A549 (cell line): ENCODE measurements around the gene GGA1. TPM values are rescaled to one million over a fixed set of nuclear protein-coding genes. Genes with fewer than 3 reads are reported as not detected.

ENCODE experiments used
- ATAC-seq, 2 experiments: fragments of 200-7000 bp in 1 of 2; fragments of >200 bp in 1 of 2; cut with Nextera tagmentation in 1 of 2; cut with Tn5 transposase in 1 of 2; 3 replicates each; pipeline versions ENCODE4 v1.8.0 to v1.9.1; 2018 to 2020; ENCODE audit warnings: mild to moderate bottlenecking in 1 of 2, moderate library complexity in 1 of 2
- CTCF ChIA-PET: fragments of 300-600 bp; sonication (Branson Sonifier 250); formaldehyde crosslinking; extraction: SDS; loops from one replicate; lab custom pipeline; 2021; ENCODE audit warnings: antibody characterized with exemption, inconsistent platforms; lab: Yijun Ruan, JAX
- POLR2A ChIA-PET: fragments of 350-600 bp; formaldehyde crosslinking; extraction: SDS; loops from one replicate; lab custom pipeline; 2021; ENCODE audit warnings: antibody characterized with exemption, inconsistent platforms; lab: Yijun Ruan, JAX
- DNase-seq, 2 experiments: peaks; one replicate each; pipeline versions ENCODE4 v3.0.0 to v3.0.0-alpha.2; 2011 to 2016; ENCODE audit warnings: low read depth in 1 of 2, low spot score in 1 of 2
- FAIRE-seq: peaks from 2 replicates; lab custom pipeline; 2011; peaks lifted over from hg19 to GRCh38; lab: Jason Lieb, UNC
- H3K27ac ChIP-seq, 2 experiments: fragments of >200 bp; sonication (Bioruptor Twin); formaldehyde crosslinking; 3 replicates each; pipeline ENCODE4 v1.5.1; 2016 to 2017
- H3K4me1 ChIP-seq: fragments of >200 bp; sonication (Bioruptor Twin); formaldehyde crosslinking; 3 replicates; pipeline ENCODE4 v1.6.1; 2016
- H3K4me2 ChIP-seq: fragments of >200 bp; sonication (Bioruptor Twin); formaldehyde crosslinking; 3 replicates; pipeline ENCODE4 v1.6.1; 2016
- H3K4me3 ChIP-seq: fragments of >200 bp; sonication (Bioruptor Twin); formaldehyde crosslinking; 3 replicates; pipeline ENCODE4 v1.5.1; 2016
- H3K9me3 ChIP-seq: fragments of >200 bp; sonication (Bioruptor Twin); formaldehyde crosslinking; 3 replicates; pipeline ENCODE4 v1.6.1; 2016
- BHLHE40 ChIP-seq: IDR thresholded peaks from 2 replicates; pipeline ENCODE4 v1.6.1; 2012; ENCODE audit warnings: low read depth, low read length, inconsistent platforms
- CBX2 ChIP-seq: fragments of 200-600 bp; sonication (generic); IDR thresholded peaks from 2 replicates; pipeline ENCODE4 v1.6.1; 2016; ENCODE audit warnings: low read depth, mild to moderate bottlenecking, borderline replicate concordance
- EHF ChIP-seq: fragments of 250-450 bp; sonication (Bioruptor Pico); IDR thresholded peaks from 2 replicates; pipeline ENCODE4 v1.5.0; 2020; ENCODE audit warnings: mild to moderate bottlenecking
- EP300 ChIP-seq, 2 experiments: fragments of >200 bp; sonication (Bioruptor Twin); formaldehyde crosslinking; IDR thresholded peaks; 2 replicates in 1 of 2; 3 replicates in 1 of 2; pipeline ENCODE4 v1.6.1; 2016 to 2017
- FOSL2 ChIP-seq, 2 experiments: fragments of 450-650 bp in 1 of 2; fragments of >200 bp in 1 of 2; sonication (Bioruptor Twin) in 1 of 2; formaldehyde crosslinking; IDR thresholded peaks; 2 replicates each; pipeline versions ENCODE4 v1.5.0 to v1.6.1; 2016 to 2020; ENCODE audit warnings: mild to moderate bottlenecking in 1 of 2, moderate library complexity in 1 of 2
- HEYL ChIP-seq: fragments of 250-450 bp; sonication (Bioruptor Pico); IDR thresholded peaks from 2 replicates; pipeline ENCODE4 v1.8.0; 2021; ENCODE audit warnings: mild to moderate bottlenecking, moderate library complexity
- JUNB ChIP-seq: fragments of >200 bp; sonication (Bioruptor Twin); formaldehyde crosslinking; IDR thresholded peaks from 2 replicates; pipeline ENCODE4 v1.6.1; 2016
- KDM1A ChIP-seq: fragments of 200-600 bp; sonication (generic); IDR thresholded peaks from 2 replicates; pipeline ENCODE4 v1.6.1; 2016; ENCODE audit warnings: low read depth, mild to moderate bottlenecking
- KDM5A ChIP-seq: fragments of 200-600 bp; sonication (generic); IDR thresholded peaks from 2 replicates; pipeline ENCODE4 v1.6.1; 2016; ENCODE audit warnings: antibody characterized with exemption, mild to moderate bottlenecking
- MAZ ChIP-seq: fragments of 150-350 bp; IDR thresholded peaks from 2 replicates; pipeline ENCODE4 v1.6.1; 2014; ENCODE audit warnings: antibody characterized with exemption, low read depth, low read length, borderline replicate concordance
- MYC ChIP-seq: IDR thresholded peaks from 2 replicates; pipeline ENCODE4 v1.6.1; 2012; ENCODE audit warnings: mild to moderate bottlenecking, inconsistent platforms, low read length, improper control_type of control experiment, borderline replicate concordance
- NPAS2 ChIP-seq: fragments of 250-450 bp; sonication (Bioruptor Pico); IDR thresholded peaks from 2 replicates; pipeline ENCODE4 v1.8.0; 2022; ENCODE audit warnings: mild to moderate bottlenecking, moderate library complexity, borderline replicate concordance
- PHF8 ChIP-seq: fragments of 200-600 bp; sonication (generic); IDR thresholded peaks from 2 replicates; pipeline ENCODE4 v1.6.1; 2016; ENCODE audit warnings: low read depth, mild to moderate bottlenecking, antibody characterized with exemption, moderate library complexity, borderline replicate concordance
- RAD21 ChIP-seq, 2 experiments: fragments of >200 bp in 1 of 2; sonication (Bioruptor Twin) in 1 of 2; formaldehyde crosslinking in 1 of 2; IDR thresholded peaks in 1 of 2; conservative IDR thresholded peaks in 1 of 2; 2 replicates in 1 of 2; 3 replicates in 1 of 2; pipeline ENCODE4 v1.6.1; 2012 to 2018; ENCODE audit warnings: inconsistent platforms in 1 of 2
- RCOR1 ChIP-seq: fragments of 150-350 bp; IDR thresholded peaks from 2 replicates; pipeline ENCODE4 v1.6.1; 2014; ENCODE audit warnings: antibody characterized with exemption, low read length, low read depth
- SREBF2 ChIP-seq: fragments of 450-650 bp; IDR thresholded peaks from 2 replicates; pipeline ENCODE4 v1.6.1; 2014; ENCODE audit warnings: mild to moderate bottlenecking, moderate library complexity
- ZC3H11A ChIP-seq: fragments of 450-650 bp; IDR thresholded peaks from 2 replicates; pipeline ENCODE4 v1.6.1; 2014; ENCODE audit warnings: antibody characterized with exemption, mild to moderate bottlenecking
- ZNF302 ChIP-seq: fragments of 250-450 bp; sonication (Bioruptor Pico); IDR thresholded peaks from 2 replicates; pipeline ENCODE4 v1.9.0; 2021; ENCODE audit warnings: inconsistent platforms, mild to moderate bottlenecking, moderate library complexity
- ZSCAN20 ChIP-seq: fragments of 250-450 bp; sonication (Bioruptor Pico); IDR thresholded peaks from 2 replicates; pipeline ENCODE4 v1.8.0; 2022; ENCODE audit warnings: mild to moderate bottlenecking, moderate library complexity
- WGBS: methylation state at CpG from one replicate; pipeline ENCODE4 v1.1.6; 2017; ENCODE audit errors: missing lambda C conversion rate; 5-methylcytosine and 5-hydroxymethylcytosine counted together
- polyA plus RNA-seq, 4 experiments: library from polyadenylated mRNA; depleted of rRNA in 3 of 4; stranded (reverse); fragments of >200 nt; fragmentation: RNase III in 1 of 4; extraction: RNeasy Plus Mini Kit Qiagen cat#74134 plus additional on column Dnase treatment in 1 of 4; gene quantifications; 2 replicates in 3 of 4; 3 replicates in 1 of 4; pipeline ENCODE4 v1.2.3, GENCODE V29; 2011 to 2017
- TF ChIP-seq, protein P1 (sequence below): fragments of >200 bp; sonication (Bioruptor Twin); formaldehyde crosslinking; IDR thresholded peaks from 3 replicates; pipeline ENCODE4 v1.6.1; 2016
- TF ChIP-seq, protein P2 (sequence below): IDR thresholded peaks from 2 replicates; pipeline ENCODE4 v1.6.1; 2012; ENCODE audit warnings: low read depth, borderline replicate concordance
- TF ChIP-seq, protein P3 (sequence below): fragments of 200-600 bp; sonication (generic); IDR thresholded peaks from 2 replicates; pipeline ENCODE4 v1.6.1; 2016; ENCODE audit warnings: antibody characterized with exemption, mild to moderate bottlenecking, moderate library complexity
- TF ChIP-seq, protein P4 (sequence below): fragments of 450-650 bp; IDR thresholded peaks from 2 replicates; pipeline ENCODE4 v1.6.1; 2014; ENCODE audit warnings: antibody characterized with exemption
- TF ChIP-seq, protein P5 (sequence below): IDR thresholded peaks from 2 replicates; pipeline ENCODE4 v1.6.1; 2012

Gene GGA1
- polyA plus RNA-seq, 2 of the 4 experiments (the other 2 are of a cell fraction): 22.0 to 26.1 TPM

DNA sequence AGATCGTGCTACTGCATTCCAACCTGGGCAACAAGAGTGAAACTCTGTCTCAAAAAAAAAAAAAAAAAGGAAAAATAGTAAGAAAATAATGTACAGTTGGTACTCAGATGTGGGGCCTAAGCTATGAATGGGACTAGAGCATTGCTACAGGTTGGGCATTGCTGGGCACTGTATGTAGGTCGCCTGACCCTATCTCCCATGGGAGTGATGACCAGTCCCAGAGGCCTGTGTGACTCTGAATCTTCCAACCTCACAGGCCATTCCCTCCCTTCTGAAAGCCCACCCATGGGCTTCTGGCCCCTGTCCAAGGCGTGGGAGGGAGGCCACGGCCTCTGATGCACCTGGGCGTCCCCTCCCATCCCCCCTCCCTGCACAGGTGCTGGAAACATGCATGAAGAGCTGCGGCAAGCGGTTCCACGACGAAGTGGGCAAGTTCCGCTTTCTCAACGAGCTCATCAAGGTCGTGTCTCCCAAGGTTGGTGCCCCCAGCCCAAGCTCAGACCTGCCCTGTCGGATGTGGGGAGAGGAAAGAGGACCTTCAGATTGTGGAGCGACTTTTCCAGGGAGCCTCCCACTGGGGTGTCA is 9.5 kb downstream of the GGA1 start:
- Histone ChIP-seq H3K27ac (no peak overlapping the region), H3K9me3 (no peaks in the 10 kb centered on the region), H3K4me1 (no peaks in the 10 kb centered on the region), H3K4me3 (no peak overlapping the region), H3K4me2 (no peak overlapping the region)
- CTCF ChIA-PET: interaction anchor here (0.6 to 7.1 kb wide), 8 partner anchors 9 to 174 kb away, joined by 3 to 36 read pairs (median 4); no protein-coding TSS in a partner anchor
- 91% methylated on average over 14 of the region's 14 CpGs for WGBS
- TF ChIP-seq HEYL (CRISPR knock-in tag): no peak
- no peak for TF ChIP-seq JUNB
- no peak for TF ChIP-seq KDM1A
- no peak for TF ChIP-seq KDM5A
- ATAC-seq (no peak), DNase-seq (no peak), FAIRE-seq (no peak)
- POLR2A ChIA-PET: no interaction called here

DNA sequence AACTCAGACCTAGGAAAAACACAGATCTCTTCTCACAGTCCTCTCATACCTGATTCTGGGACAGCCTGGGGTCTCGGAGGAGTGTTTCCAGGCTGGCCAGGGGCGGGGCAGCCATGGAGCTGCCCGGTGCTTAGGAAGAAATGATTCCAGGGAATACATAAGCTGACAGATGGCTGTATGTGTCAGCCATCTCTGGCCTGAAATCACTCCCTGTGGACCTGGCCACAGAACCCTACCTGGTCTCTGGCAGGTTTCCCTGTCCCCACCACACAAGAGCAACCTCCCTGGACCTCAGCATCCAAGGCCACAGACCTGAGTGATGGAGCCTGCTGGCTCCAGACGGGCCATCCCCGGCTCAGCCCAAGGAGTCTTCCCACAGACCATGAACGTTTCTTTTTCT is 10.0 kb downstream of the GGA1 start:
- Histone ChIP-seq H3K4me2 (no peak overlapping the region), H3K27ac (no peak overlapping the region), H3K9me3 (no peaks in the 10 kb centered on the region), H3K4me3 (no peak overlapping the region), H3K4me1 (no peaks in the 10 kb centered on the region)
- FAIRE-seq (no peak), ATAC-seq (no peak), DNase-seq (no peak)
- WGBS: 91% methylated on average over 6 of the region's 6 CpGs
- no peak for TF ChIP-seq MYC
- no peak for TF ChIP-seq RAD21 (conservative IDR thresholded peaks at IDR 0.05 in 1 of 2, IDR thresholded peaks at IDR 0.05 in 1 of 2)
- TF ChIP-seq, protein P1, sequence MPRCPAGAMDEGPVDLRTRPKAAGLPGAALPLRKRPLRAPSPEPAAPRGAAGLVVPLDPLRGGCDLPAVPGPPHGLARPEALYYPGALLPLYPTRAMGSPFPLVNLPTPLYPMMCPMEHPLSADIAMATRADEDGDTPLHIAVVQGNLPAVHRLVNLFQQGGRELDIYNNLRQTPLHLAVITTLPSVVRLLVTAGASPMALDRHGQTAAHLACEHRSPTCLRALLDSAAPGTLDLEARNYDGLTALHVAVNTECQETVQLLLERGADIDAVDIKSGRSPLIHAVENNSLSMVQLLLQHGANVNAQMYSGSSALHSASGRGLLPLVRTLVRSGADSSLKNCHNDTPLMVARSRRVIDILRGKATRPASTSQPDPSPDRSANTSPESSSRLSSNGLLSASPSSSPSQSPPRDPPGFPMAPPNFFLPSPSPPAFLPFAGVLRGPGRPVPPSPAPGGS: no peak
- TF ChIP-seq RCOR1: no peak
- no peak for TF ChIP-seq ZSCAN20 (CRISPR knock-in tag)
- no peak for TF ChIP-seq NPAS2
- TF ChIP-seq EHF (CRISPR knock-in tag): no peak
- TF ChIP-seq, protein P2, sequence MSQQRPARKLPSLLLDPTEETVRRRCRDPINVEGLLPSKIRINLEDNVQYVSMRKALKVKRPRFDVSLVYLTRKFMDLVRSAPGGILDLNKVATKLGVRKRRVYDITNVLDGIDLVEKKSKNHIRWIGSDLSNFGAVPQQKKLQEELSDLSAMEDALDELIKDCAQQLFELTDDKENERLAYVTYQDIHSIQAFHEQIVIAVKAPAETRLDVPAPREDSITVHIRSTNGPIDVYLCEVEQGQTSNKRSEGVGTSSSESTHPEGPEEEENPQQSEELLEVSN: no peak
- TF ChIP-seq PHF8: no peak
- ChIA-PET POLR2A (no interaction called here), CTCF (interaction anchor here (0.8 to 7.1 kb wide), 5 partner anchors 8 to 173 kb away, joined by 4 to 36 read pairs (median 6); no protein-coding TSS in a partner anchor)

DNA sequence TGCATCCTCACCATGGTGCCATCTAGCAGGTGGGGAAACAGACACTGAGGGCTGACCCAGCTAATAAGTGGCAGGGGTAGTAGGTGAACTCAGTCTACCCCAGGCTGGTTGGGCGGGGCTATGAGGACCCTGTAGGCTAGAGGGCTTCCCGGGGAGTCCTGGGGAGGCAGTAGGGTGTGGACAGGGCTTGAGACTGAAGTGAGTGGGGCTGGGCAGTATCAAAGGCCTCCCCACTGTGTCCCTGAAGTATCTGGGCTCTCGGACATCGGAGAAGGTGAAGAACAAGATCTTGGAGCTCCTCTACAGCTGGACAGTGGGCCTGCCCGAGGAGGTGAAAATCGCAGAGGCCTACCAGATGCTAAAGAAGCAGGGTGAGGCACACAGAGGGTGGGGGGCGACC is 11.4 kb downstream of the GGA1 start:
- DNase-seq (no peak), FAIRE-seq (no peak)
- WGBS: 93% methylated on average over 2 of the region's 7 CpGs
- POLR2A ChIA-PET: interaction anchor here (0.9 kb wide), 1 partner anchor 38 kb away, joined by 5 read pairs; the partner anchor contains the start of gene PDXP
- no peak for TF ChIP-seq EHF (CRISPR knock-in tag)
- no peak for TF ChIP-seq MAZ
- TF ChIP-seq, protein P3, sequence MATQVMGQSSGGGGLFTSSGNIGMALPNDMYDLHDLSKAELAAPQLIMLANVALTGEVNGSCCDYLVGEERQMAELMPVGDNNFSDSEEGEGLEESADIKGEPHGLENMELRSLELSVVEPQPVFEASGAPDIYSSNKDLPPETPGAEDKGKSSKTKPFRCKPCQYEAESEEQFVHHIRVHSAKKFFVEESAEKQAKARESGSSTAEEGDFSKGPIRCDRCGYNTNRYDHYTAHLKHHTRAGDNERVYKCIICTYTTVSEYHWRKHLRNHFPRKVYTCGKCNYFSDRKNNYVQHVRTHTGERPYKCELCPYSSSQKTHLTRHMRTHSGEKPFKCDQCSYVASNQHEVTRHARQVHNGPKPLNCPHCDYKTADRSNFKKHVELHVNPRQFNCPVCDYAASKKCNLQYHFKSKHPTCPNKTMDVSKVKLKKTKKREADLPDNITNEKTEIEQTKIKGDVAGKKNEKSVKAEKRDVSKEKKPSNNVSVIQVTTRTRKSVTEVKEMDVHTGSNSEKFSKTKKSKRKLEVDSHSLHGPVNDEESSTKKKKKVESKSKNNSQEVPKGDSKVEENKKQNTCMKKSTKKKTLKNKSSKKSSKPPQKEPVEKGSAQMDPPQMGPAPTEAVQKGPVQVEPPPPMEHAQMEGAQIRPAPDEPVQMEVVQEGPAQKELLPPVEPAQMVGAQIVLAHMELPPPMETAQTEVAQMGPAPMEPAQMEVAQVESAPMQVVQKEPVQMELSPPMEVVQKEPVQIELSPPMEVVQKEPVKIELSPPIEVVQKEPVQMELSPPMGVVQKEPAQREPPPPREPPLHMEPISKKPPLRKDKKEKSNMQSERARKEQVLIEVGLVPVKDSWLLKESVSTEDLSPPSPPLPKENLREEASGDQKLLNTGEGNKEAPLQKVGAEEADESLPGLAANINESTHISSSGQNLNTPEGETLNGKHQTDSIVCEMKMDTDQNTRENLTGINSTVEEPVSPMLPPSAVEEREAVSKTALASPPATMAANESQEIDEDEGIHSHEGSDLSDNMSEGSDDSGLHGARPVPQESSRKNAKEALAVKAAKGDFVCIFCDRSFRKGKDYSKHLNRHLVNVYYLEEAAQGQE: no peak
- TF ChIP-seq FOSL2 (IDR thresholded peaks at IDR 0.05): no peak
- no peak for TF ChIP-seq FOSL2 (CRISPR knock-in tag; IDR thresholded peaks at IDR 0.05)
- TF ChIP-seq KDM5A: no peak
- no peak for TF ChIP-seq CBX2
- no peak for TF ChIP-seq EP300 (IDR thresholded peaks at IDR 0.05)
- TF ChIP-seq BHLHE40: no peak
- TF ChIP-seq SREBF2: no peak
- TF ChIP-seq, protein P4, sequence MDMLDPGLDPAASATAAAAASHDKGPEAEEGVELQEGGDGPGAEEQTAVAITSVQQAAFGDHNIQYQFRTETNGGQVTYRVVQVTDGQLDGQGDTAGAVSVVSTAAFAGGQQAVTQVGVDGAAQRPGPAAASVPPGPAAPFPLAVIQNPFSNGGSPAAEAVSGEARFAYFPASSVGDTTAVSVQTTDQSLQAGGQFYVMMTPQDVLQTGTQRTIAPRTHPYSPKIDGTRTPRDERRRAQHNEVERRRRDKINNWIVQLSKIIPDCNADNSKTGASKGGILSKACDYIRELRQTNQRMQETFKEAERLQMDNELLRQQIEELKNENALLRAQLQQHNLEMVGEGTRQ: no peak
- no peak for TF ChIP-seq RCOR1
- TF ChIP-seq, protein P5, sequence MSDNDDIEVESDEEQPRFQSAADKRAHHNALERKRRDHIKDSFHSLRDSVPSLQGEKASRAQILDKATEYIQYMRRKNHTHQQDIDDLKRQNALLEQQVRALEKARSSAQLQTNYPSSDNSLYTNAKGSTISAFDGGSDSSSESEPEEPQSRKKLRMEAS: no peak
- TF ChIP-seq ZNF302: no peak
- TF ChIP-seq ZC3H11A: no peak
- TF ChIP-seq ZSCAN20 (CRISPR knock-in tag): no peak
- TF ChIP-seq, all 56 proteins: peak for 0
- CTCF ChIA-PET: interaction anchor here (0.9 to 7.1 kb wide), 6 partner anchors 9 to 23 kb away, joined by 3 to 36 read pairs (median 6); no protein-coding TSS in a partner anchor
- Histone ChIP-seq H3K4me3 (no peak overlapping the region), H3K4me2 (no peak overlapping the region), H3K4me1 (no peaks in the 10 kb centered on the region), H3K9me3 (no peaks in the 10 kb centered on the region), H3K27ac (no peak overlapping the region)
- ATAC-seq: no peak
